Pulmonary artery endothelial cell (primary cell): Measurements from ENCODE around the gene WBP2. TPM values are rescaled to one million over a fixed set of nuclear protein-coding genes. Genes with fewer than 3 reads are reported as not detected.

Experiments
- DNase-seq: peaks from one replicate; pipeline ENCODE4 v3.0.0-alpha.2; 2011; ENCODE audit warnings: low read depth, low spot score
- total RNA-seq: library from RNA; depleted of rRNA; stranded (reverse); fragments of >200 nt; gene quantifications from 2 replicates; pipeline ENCODE4 v1.2.3, GENCODE V29; 2014

Gene WBP2
- total RNA-seq, 1 donor from 2014 or later, result 21.0 TPM

DNA sequence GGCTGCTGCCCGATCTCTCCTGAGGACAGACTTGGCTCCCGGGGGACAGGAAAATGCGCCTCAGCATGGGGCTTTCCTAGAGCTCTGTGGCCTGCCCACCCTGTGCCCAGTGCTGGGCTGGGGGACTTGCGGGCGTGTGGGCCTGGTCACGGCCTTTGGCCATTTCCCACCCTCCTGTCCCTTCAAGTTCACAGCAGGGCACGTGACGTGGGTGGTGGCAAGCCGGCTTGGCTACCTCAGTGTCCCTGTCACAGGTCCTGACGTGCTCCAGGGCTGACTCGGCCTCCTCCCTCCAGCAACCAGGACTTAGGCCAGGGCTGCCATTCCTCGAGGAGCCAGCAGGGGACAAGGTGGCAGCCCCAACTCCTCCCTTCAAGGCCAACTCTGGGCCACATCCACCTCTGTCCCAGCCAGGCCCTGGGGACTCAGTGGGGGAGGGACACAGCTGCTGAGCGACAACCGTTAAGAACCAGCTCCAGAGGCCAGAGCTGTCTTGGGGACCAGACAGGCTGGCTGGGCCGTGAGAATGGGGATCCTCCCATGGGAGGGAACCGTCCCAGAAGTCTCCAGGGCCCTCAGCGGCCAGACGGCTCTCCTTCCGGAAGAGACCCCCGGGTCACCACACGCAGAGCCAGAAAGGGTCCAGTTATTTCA lies 9.9 kb downstream of the WBP2 start:
- DNase-seq, result no peak

DNA sequence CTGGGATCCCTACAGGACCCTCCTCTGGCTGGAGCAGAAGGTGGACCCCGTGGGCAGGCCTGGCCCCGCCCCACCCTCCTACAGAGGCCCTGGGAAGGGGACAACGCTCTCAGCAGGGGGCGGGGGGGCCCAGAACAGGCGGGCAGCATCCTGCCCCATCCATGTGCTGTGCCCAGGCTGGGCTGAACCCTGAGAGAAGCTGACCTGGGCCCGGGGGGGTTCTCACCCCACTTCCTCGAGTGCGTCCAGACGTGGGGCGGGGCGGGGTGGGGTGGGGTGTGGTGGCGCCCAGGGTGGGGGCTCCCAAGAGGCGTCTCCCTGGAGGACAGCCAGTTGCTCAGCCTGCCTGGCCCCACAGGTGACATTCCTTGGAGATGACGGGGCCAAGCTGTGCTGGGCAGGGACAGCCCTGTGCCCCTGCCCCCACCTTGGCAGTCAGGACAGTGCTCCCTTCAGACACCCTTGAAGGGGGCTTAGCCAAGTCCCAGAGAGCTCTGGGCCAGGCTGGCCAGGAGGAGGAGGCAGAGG lies 10.5 kb downstream of the WBP2 start:
- DNase-seq, result no peak

DNA sequence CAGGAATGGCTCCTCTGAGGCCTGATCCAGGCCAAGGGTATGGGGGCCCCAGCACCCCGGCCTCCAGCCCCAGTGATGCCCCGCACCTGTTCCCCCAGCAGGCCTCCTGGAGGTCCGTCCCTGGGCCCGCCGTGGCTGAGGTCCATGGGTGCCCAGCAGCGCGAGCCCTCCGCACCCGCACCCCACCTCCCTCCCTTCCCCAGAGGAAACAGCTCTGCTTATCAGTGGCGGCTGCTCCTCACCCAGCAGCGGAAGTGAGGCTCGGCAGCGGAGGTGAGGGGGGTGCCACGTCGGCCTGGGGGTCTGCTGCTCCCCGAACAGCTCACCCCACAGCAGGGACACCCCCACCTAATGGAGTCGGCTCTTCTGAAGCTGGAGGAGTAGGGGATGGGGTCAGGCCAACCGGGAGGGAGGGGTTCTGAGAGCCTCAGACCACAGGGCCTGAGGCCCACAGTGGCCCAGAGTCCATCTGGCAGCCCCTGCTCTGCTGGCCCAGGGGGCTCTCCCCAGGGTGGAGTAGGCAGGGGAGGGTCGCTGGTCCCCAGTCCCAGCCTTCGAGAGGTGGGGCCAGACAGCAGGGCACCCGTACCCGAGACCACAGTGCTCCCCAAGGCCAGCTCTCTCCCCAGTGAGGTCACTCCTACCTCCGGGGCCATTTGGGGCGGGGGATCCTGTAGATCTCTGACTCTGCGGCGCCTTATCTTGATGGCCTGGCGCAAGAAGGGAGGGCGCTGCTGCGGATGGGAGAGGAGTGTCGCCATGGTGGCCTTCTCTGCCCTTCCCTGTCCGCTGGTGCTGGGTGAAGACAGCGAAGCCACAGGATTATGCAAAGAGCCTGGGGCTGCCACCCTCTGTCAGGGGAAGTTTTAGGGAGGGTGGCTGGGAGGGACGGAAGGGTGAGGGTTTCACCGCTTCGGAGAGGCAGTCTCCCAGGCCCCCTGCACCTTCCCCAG lies 11.3 kb downstream of the WBP2 start, which contains the start of gene UNC13D:
Gene UNC13D (minus strand): TSS at position 828 of the 953 bp plus-strand sequence. CDS start 67 bp downstream, at position 761.
- no peak for DNase-seq

DNA sequence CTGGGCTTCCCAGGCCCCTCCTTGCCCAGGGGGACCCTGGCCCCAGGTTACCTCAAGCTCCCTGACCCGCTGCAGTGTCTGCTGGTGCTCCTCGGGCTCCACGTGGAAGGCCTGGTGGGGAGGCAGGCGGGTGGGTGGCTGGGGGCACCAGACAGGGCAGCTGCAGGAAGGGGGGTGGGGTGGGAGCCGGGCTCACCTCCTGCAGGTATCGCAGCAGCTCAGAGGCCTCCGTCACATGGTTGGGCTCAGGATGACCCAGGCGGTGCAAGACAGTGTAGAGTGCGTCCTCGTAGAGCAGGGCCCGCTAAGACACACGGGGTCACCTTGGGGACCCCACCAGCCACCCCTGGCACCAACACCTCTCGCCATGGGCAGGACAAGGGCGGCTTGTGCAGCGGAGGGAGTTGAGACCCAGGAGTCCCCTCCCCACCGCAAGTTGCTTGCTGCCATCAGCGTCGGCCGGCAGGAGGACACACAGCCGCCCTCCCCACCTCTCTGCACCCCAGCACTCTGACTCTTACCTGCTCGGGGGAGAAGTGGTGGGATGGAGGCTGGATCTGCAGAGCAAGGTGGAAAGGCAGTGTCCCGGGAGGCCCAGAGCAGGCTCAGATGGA lies 12.1 kb downstream of the WBP2 start:
- DNase-seq, result no peak

DNA sequence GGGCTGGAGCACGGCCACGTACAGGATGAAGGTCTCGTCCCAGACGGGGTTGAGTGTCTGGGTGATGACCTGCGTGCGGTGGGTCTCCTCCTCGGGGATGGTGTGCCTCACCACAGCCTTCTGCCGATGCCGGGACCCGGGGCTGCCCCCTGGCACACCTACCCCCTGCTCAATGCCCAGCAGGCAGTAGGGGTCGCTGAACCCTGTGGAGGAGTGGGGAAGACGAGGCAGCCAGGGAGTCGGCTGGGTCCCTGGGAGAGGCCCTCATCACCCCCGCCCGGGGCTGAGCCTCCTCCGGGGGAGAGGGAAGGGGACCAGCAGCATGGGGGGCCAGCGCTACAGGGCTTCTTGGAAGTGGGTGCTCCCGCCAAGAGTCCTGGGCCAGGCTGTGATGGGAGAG lies 12.7 kb downstream of the WBP2 start:
- DNase-seq, result no peak

DNA sequence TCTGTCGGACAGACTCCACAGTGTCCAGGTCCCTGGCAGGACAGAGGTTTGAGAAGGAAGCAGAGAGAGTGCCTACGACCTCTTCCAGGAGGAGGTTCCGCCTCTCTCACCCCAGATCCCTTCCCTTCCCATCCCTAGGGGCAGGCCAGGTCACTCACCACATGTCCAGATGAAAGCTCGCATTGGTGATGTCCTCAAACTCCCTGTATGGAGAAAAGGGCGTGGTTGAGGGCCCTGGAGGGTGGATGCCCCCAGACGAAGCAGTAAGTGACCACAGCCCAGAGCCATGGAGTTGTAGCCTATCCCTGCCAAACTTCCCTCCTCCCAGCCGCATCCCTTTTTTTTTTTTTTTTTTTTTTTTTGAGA lies 14.4 kb downstream of the WBP2 start:
- no peak for DNase-seq

DNA sequence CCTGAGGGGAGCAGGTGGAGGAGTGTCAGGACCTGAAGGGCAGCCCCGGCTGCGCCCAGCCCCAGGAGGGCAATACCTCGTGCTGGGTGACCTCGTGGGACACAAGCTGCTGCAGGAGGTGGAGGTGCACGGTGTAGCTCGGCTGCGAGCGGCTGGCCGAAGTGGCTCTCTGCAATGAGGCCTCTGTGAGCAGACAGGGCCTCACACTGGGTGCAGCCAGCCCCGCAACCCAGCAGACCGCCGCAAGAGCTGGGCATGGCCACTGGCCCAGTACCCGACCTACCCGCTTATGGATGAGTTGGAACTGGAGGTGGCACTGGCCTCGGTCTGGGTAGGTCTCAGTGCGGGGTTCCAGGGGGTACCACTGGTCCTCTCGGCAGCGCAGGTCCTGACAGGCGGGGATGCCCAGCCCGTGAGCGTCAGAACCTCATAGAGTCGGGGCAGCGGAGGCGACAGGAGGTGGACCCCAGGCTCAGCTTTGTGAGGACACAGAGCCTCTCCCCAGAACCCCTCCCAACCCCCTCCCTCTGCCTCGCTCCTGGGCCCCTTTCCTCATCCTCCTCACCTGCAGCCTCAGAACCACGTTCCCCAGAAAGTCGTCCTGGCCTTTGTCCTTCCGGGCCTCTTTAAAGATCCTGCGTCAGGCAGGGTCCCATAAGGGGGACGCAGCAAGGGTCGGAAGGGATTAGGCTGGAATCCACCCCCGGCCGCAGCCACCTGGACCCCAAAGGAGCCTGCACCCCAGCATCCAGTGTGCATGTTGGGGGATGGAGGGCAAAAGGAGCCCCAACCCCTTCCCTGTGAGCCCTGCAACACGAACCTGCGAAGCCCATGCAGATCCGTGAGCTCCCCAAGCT lies 15.0 kb downstream of the WBP2 start:
- no peak for DNase-seq

DNA sequence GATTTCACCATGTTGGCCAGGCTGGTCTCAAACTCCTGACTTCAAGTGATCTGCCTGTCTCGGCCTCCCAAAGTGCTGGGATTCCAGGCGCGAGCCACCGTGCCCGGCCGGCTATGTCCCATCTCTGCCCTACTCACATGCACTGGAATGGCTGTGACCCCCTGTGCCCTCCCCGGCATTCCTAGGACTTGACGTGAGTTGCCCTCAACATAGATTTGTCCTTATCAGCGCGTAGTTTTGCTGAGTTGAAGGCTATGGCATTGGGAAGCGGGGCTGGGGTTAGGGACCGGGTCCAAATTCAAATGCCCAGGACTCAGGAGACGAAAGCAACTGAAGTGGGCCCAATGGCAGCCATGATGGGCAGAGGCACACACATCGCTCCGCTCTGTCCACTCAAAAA lies 16.7 kb downstream of the WBP2 start:
- no peak for DNase-seq

DNA sequence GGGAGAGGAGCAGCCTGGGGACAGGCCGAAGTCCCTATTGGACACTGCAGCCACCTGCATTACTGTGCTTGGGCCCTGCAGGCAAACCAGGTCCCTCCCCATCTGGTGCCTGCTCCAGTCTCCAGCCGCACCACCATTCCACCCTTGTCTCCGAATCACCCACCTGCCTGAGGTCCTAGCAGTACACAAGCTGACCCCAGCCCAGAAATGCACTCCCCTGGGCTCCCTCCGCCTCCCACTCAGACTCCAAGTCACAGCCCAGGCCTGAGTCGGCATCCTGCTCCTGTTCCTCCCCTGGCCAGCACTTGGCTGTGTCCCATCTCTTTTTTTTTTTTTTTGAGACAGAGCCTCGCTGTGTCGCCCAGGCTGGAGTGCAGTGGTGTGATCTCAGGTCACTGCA lies 17.2 kb downstream of the WBP2 start:
- no peak for DNase-seq

DNA sequence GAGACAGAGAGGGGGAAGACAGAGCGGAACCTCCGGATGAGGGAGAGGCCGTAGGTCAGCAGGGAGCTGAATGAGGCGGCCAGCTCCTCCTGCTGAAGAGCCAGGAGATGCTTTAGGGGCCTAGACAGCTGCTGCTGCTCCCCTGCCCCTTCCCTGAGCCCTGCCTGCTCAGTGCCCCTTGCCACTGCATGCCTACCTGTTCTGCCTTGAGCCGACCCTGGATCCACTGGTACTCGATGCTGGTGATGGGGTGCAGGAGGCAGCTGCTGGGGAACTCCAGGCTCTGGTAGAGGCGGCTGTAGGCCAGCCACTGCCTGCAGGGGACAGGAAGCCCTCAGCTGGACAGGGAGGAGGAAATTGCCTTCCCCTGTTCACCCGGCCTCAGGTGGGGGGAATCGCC lies 18.5 kb downstream of the WBP2 start:
- no peak for DNase-seq

DNA sequence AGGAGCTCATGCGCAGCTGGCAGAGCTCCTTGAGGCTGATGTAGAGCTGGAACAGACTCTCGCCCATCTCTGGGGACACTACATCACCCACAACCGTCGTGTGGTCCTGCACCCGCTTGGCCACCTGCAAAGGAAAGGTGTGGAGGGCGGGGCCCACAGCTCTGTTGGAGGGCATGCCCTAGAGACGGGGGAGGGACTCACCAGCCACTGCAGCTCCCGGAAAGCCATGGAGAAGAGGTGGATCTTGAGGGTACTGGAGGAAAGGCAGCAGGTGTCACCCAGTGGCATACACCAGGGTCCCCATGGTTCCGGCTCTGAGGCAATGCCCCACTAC lies 19.5 kb downstream of the WBP2 start:
- no peak for DNase-seq

DNA sequence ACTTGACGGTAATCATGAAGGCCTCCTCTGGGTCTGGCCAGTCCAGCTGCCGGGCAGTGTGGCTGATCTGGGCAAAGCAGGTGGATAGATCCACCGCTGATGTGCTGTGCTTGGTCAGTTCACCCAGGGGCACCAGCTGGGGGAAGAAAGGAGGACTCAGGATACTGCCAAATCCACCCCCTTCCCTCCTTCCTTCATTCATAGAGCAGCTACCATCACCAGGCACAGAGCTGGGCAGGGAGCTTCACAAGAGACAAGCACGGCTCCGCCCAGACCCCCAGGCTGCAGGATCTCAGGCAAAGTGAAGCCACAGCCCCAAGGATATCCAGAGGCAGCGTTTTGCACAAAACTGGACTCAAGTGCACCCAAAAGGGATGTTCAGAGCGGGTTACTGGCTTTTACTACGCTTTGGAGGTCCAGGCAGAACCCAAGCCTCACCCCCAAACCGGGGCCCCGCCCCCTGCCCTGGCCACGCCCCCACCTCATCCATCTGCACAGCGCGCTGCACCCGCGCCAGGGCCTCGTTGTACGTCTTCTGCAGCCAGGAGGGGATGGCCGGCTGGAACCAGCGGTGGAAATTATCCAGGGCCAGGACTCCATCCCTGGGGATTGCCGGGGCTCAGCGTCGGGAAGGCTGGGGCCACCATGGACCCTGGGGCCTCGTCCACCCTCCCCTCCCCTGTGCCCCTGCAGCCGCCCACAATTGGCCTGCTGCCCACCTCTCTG lies 20.0 kb downstream of the WBP2 start:
- no peak for DNase-seq

DNA sequence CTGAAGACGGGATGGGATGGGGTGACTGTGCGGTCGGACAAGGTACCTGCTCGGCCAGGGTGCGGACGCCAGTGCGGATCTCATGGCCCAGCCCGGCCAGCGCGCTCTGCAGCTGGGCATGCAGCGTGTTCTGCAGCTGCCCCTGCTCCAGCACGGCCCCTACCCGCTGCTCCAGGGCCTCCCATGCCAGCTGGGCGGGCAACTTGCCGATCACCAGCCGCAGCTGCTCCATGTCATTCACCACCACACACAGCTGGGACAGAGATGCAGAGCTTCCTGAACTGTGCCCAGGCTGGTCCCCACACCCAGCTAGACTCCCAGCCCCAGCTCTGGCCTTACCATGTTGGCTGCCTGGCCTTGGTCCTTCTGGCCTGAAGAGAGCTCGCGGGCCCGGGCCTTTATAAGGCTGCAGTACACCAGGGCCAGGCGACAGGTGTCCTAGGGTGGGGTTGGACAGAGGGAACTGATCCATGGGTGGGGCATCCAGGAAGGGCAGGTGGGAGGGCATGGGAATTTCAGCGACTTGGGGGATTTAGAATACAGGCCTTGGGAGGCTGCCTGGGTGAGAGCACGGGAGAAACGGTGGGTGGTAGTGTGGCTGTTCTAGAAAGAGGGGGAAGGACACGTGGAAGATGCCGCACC lies 20.7 kb downstream of the WBP2 start:
- DNase-seq, result no peak

DNA sequence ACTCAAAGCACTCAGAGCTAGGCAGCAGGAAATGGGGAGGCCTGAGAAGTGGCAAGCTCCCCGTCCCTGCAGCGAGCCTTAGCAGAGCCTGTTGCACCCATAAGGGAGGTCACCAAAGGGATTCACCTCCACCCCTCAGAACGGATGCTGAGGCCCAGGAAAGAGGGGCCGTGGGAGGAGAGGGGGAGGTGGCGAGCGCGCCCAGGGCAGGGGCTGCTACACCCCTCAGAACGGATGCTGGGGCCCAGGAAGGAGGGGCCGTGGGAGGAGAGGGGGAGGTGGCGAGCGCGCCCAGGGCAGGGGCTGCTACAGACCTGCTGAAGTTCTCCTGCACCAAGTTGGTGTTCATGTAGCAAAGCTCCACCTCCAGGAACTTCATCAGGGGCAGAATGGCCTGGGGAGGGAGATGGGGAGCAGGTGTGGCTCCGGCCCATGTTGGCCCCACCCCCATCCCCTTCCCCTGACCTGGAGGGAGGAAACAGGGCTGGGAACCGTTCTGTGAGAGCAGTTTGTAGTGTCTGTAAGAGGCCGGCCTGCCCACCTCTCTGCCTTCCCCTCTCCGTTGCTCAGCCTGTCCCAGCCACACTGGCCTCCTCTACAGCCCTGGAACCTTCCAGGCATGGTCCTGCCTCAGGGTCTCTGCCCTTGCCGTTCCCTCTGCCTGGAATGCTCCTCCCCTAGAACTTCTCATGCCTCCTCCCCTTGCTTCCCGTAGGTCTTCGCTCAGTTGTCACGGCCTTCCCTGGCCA lies 22.3 kb downstream of the WBP2 start:
- no peak for DNase-seq

DNA sequence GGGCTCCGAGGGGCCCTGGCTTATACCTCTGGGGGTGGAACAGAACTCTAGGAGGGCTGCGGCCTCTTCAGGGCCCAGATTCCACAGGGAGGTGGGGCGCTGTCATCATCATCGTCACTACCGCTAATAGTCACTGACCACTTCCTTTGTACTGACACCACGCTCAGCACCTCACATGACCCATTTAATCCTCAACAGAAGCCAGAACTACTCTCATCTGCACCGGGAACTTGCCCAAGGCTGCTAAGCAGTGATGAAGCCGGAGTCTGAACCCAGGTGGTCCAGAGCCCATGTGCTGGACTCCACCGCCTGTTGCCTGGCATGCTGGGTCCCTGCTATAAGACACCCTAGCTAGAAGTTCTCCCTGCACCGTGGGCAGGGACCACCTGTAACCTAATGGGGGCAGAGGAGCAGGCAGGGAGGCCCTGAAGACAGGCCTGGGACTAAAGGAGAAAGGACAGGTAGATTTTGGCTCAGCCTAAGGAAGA lies 22.9 kb downstream of the WBP2 start:
- no peak for DNase-seq

DNA sequence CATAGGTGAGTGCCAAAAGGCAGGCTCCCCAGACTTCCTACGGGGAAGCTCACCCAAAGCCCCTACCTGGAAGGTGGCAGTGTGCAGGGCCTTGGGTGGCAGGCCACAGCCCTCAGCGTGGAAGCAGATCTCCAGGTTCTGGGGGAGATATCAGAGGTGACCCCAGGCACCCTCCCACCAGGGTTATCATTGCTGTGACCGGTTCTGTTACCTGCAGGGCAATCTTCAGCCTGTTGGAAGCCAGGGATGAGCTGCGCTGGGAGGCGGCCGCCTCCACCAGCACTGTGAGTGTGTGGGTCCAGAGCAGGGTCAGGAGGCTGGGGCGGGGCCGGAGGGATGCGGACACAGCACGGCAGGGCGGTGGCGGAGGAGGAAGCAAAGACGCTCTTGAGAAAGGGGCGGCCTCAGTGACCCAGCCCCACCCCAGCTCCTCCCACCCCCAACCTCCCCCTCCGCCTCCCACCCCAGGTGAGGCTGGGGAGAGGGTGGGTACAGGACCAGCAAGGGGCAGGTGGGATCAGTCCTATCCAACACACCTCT lies 24.0 kb downstream of the WBP2 start:
- DNase-seq, result no peak

DNA sequence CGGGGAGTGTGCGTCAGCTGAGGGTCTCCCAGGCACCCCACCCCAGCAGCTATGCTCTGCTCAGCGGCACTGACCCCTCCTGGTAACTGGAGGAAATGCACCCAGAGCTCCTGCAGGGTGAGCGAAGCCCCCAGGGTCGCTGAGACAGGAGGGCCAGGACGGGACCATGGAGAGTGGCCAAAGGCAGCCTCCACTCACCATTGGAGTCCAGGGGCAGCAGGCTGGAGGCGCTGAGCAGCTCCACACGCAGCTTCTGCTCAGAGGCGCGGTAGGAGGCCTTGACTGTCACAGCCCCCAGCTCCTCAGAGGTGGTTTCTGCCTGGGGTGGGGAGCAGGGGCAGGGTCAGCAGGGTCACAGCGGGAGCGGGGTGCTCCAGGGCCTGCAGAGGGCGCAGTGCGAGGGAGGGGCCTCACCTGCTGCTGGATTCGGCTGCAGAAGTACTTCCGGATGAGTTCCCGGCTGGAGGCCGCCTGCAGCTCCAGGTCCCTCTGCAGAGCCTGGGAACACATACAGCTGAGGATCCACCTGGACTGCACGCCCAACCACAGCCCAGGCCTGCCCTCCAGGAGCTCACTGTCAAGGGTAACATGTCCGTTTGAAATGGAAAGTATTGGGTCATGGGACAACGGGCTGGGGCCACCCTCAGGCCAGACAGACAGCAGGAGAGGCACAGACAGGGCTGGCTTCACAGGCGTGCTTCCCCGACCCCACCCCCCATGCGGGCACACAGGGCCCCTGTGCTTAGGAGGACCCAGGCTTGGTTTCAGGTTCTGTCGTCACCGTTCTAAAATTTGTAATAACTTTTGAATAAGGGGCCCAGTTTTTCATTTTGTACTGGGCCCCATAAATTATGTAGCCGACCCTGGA lies 24.7 kb downstream of the WBP2 start:
- no peak for DNase-seq

DNA sequence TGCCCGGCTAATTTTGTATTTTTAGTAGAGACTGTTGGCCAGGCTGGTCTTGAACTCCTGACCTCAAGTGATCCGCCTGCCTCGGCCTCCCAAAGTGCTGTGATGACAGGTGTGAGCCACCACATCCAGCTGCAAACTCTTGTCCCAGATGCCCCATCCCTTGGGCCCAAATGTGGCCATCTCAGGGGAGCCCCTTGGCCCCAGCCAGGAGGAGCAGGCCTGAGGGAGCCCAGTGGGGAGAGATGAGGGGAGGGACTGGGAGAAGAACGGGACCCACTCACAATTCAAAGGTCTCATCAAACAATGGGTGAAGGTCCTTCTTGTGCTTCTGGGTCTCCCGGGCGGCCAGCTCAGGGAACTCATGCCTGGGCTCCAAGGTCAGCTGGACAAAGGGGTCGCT lies 25.4 kb downstream of the WBP2 start:
- no peak for DNase-seq
